Spleen (tissue), 11 donors: ENCODE data around the gene NGF. TPM values are rescaled to one million over a fixed set of nuclear protein-coding genes. Genes with fewer than 3 reads are reported as not detected.

Experiments
- DNase-seq: peaks from one replicate; pipeline ENCODE4 v3.0.0-alpha.2; 2020
- H3K27ac ChIP-seq, 8 donors: fragments of 200-600 bp; sonication (generic) in 7 of 8; 1 replicate in 4 of 8; 2 replicates in 4 of 8; pipeline versions ENCODE4 v1.5.0 to v1.8.0; 2016 to 2021; ENCODE audit warnings: inconsistent platforms in 4 of 8, mild to moderate bottlenecking in 4 of 8, moderate library complexity in 1 of 8
- H3K27me3 ChIP-seq, 7 donors: fragments of 200-600 bp; sonication (generic) in 6 of 7; replicated peaks in 1 of 7; 1 replicate in 4 of 7; 2 replicates in 3 of 7; pipeline versions ENCODE4 v1.5.0 to v1.8.0; 2016 to 2021; ENCODE audit warnings: inconsistent platforms in 3 of 7, mild to moderate bottlenecking in 1 of 7
- H3K36me3 ChIP-seq, 6 donors: fragments of 200-600 bp; sonication (generic) in 5 of 6; 1 replicate in 4 of 6; 2 replicates in 2 of 6; pipeline versions ENCODE4 v1.5.0 to v1.8.0; 2016 to 2021; ENCODE audit warnings: inconsistent platforms in 2 of 6
- H3K4me1 ChIP-seq, 6 donors: fragments of 200-600 bp; sonication (generic) in 5 of 6; 1 replicate in 3 of 6; 2 replicates in 3 of 6; pipeline versions ENCODE4 v1.5.0 to v1.8.0; 2016 to 2021; ENCODE audit warnings: inconsistent platforms in 3 of 6
- H3K4me3 ChIP-seq, 8 donors: fragments of 200-600 bp; sonication (generic) in 7 of 8; 1 replicate in 4 of 8; 2 replicates in 4 of 8; pipeline versions ENCODE4 v1.5.0 to v1.8.0; 2016 to 2021; ENCODE audit warnings: inconsistent platforms in 4 of 8, mild to moderate bottlenecking in 4 of 8, moderate library complexity in 2 of 8
- H3K9me3 ChIP-seq, 8 donors: fragments of 200-600 bp; sonication (generic) in 7 of 8; 1 replicate in 4 of 8; 2 replicates in 4 of 8; pipeline versions ENCODE4 v1.5.0 to v1.8.0; 2016 to 2021; ENCODE audit warnings: inconsistent platforms in 4 of 8
- CTCF ChIP-seq, 11 experiments: fragments of 200-600 bp in 7 of 11; fragments of 450-650 bp in 4 of 11; sonication (generic) in 4 of 11; IDR thresholded peaks in 8 of 11; conservative IDR thresholded peaks in 3 of 11; 1 replicate in 7 of 11; 2 replicates in 4 of 11; pipeline versions ENCODE4 v1.4.0 to v1.8.0; 2016 to 2021; ENCODE audit warnings: antibody characterized with exemption in 11 of 11, inconsistent platforms in 4 of 11, mild to moderate bottlenecking in 1 of 11
- POLR2A ChIP-seq, 3 donors: fragments of 450-650 bp; IDR thresholded peaks; one replicate each; pipeline ENCODE4 v1.5.1; 2017; ENCODE audit warnings: antibody characterized with exemption in 3 of 3, mild to moderate bottlenecking in 1 of 3
- POLR2AphosphoS5 ChIP-seq, 3 donors: sonication (generic); formaldehyde crosslinking; IDR thresholded peaks; one replicate each; pipeline ENCODE4 v1.5.1; 2017; ENCODE audit warnings: antibody characterized with exemption in 3 of 3
- WGBS, 5 donors: extraction: QIAGEN DNeasy Blood & Tissue Kit in 3 of 5; methylation state at CpG; one replicate each; pipeline versions ENCODE4 v1.1.5 to v1.1.7; 2013 to 2018; 5-methylcytosine and 5-hydroxymethylcytosine counted together
- intact Hi-C: fragments of 100-400 bp; cut with DNase I; formaldehyde crosslinking; loops from one replicate; pipeline ENCODE4 v1.15.0; 2023; ENCODE audit warnings: low total_unique reads
- polyA plus RNA-seq, 3 donors: library from polyadenylated mRNA; stranded (reverse); fragments of 200-250 nt; gene quantifications; one replicate each; pipeline ENCODE4 v1.2.1, GENCODE V29; 2013
- total RNA-seq, 7 donors: library from RNA; depleted of rRNA in 3 of 7; stranded (reverse); fragments of >200 nt in 3 of 7; fragmentation: NEBNext Ultra II Directional in 4 of 7; extraction: Animal tissue kit (Norgen Biotek cat#: 25700) in 4 of 7; gene quantifications; one replicate each; pipeline versions ENCODE4 v1.1.0 to v1.2.1, GENCODE V29; 2016 to 2021
- donor health status: healthy with polysubstance abuse.
- donor health status: DM: no; HTN: no; CAD: no; lungs with moderate emphysema.
- donor health status: DM: no; HTN: no; CAD: no.
- donor health status: Bipolar disorder and iron deficiency.
- donor health status: healthy.
- donor health status: DM: no; HTN: no; CAD: no.
- donor health status: DM: yes; HTN: yes; CAD: no.

The NGF gene
- total and polyA plus RNA-seq, 10 donors = 0.34 to 4.6 (median 2.0) TPM

DNA sequence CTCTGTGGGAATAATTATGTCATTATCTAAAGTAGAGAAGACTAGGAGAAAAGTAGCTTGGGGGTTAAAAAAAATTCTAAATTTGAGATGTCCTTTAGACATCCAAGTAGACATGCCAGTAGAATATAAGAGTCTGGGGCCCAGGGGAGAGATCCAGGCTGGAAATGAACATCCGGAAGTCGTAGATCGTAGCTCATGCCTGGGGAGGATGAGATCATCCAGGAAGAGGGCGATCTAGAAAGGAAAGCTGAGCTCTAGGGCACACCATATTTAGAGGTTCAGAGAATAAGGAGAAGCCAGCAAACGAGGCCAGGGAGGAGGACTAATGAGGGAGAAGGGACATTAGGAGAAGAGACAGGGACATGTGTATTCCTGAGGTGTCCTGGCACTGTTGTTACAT is 12.2 kb downstream of the NGF start:
- intact Hi-C loops = no loop called here
- peak overlapping the region in 5 of 8 donors; percentile 27 to 51 (median 45) for H3K27ac ChIP-seq

DNA sequence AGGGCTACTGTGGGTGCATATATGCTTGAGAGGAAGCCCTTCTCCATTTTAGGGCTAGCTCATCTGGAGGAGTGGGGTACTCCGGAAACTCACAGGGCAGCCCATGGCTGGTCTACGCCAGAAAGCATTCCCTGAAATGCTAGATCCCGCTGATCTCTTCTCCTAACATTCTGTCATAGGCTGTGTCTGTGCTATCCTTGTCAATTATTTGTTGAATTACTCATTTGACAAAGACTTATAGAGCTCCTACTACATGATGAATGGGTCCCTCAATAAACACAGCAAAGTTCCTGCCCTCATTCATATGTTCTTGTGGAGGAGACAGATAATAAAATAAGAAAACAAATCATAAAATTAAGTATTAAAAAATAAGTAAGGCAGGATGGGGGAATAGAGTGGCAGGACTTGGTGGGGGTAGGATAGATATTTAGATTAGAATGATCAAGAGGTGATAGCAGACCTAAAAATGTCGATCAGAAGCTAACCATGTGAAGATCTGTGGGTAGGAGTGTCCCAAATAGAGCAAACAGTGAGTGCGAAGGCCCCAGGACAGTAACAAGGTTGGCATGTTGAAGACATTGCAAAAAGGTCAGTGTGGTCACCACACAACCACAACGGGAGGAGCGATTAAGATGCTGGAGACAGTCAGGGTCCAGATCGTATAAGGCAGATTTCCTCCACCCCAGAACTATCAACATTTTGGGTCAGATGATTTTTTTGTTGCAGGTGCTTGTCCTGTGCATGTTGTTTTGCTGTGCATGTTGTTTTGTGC is 13.2 kb downstream of the NGF start:
- no peaks in the 10 kb centered on the region for H3K27me3 ChIP-seq
- H3K4me1 ChIP-seq = no peaks in the 10 kb centered on the region
- no peak overlapping the region for H3K27ac ChIP-seq
- no peaks in the 10 kb centered on the region for H3K36me3 ChIP-seq
- WGBS, 5 donors = 86 to 89% (median 87%) methylated on average over 8 of the region's 8 CpGs
- H3K9me3 ChIP-seq = no peaks in the 10 kb centered on the region
- intact Hi-C loops = no loop called here
- H3K4me3 ChIP-seq = no peak overlapping the region
- no peak for DNase-seq
- no peak for TF ChIP-seq CTCF (IDR thresholded peaks at IDR 0.05 in 8 of 11, conservative IDR thresholded peaks at IDR 0.05 in 3 of 11)
- TF ChIP-seq POLR2A (IDR thresholded peaks at IDR 0.05) = no peak
- TF ChIP-seq POLR2AphosphoS5 (IDR thresholded peaks at IDR 0.05) = no peak

More for the DNA sequence above, 12.2 kb downstream of the NGF start:
- no peaks in the 10 kb centered on the region for H3K9me3 ChIP-seq
- peaks cover 0 to 5% (median 0%) of the 10 kb centered on the region in 6 donors for H3K4me1 ChIP-seq
- TF ChIP-seq POLR2A (IDR thresholded peaks at IDR 0.05) = no peak
- no peak for TF ChIP-seq POLR2AphosphoS5 (IDR thresholded peaks at IDR 0.05)
- no peak for TF ChIP-seq CTCF (IDR thresholded peaks at IDR 0.05 in 8 of 11, conservative IDR thresholded peaks at IDR 0.05 in 3 of 11)
- H3K27me3 ChIP-seq = no peaks in the 10 kb centered on the region
- no peak for DNase-seq
- WGBS, 5 donors = 48 to 76% (median 65%) methylated on average over 5 of the region's 5 CpGs
- H3K36me3 ChIP-seq = no peaks in the 10 kb centered on the region
- H3K4me3 ChIP-seq = no peak overlapping the region

- Histone ChIP-seq H3K4me1 (no peaks in the 10 kb centered on the region), H3K4me3 (no peak overlapping the region), H3K36me3 (no peaks in the 10 kb centered on the region), H3K27ac (peak overlapping the region in 1 of 8 donors; percentile 19), H3K27me3 (no peaks in the 10 kb centered on the region), H3K9me3 (no peaks in the 10 kb centered on the region)
- intact Hi-C loops = no loop called here
- WGBS, 5 donors = 61 to 74% (median 62%) methylated on average over 2 of the region's 2 CpGs
- TF ChIP-seq CTCF (IDR thresholded peaks at IDR 0.05 in 8 of 11, conservative IDR thresholded peaks at IDR 0.05 in 3 of 11) (no peak), POLR2A (IDR thresholded peaks at IDR 0.05) (no peak), POLR2AphosphoS5 (IDR thresholded peaks at IDR 0.05) (no peak)
- no peak for DNase-seq
These were observed 14.6 kb downstream of the NGF start for GRCh38 chr1:115323366-115324004.

- DNase-seq = no peak
- WGBS, 5 donors = 85 to 87% (median 86%) methylated on average over 3 of the region's 3 CpGs
- Histone ChIP-seq H3K27me3 (no peaks in the 10 kb centered on the region), H3K9me3 (no peaks in the 10 kb centered on the region), H3K4me1 (no peaks in the 10 kb centered on the region), H3K4me3 (no peak overlapping the region), H3K27ac (peak overlapping the region in 2 of 8 donors; percentile 1 to 4), H3K36me3 (no peaks in the 10 kb centered on the region)
- intact Hi-C loops = no loop called here
- TF ChIP-seq CTCF (IDR thresholded peaks at IDR 0.05 in 8 of 11, conservative IDR thresholded peaks at IDR 0.05 in 3 of 11) (no peak), POLR2AphosphoS5 (IDR thresholded peaks at IDR 0.05) (no peak), POLR2A (IDR thresholded peaks at IDR 0.05) (no peak)
These were observed 15.4 kb downstream of the NGF start for GRCh38 chr1:115322631-115323030.
